GM18511 (cell line): ENCODE results near the gene EVX1.

Experiments used
- ATAC-seq: cut with Tn5 transposase; IDR thresholded peaks from one replicate; pipeline ENCODE4 v1.9.1; 2021; ENCODE audit warnings: mild to moderate bottlenecking, moderate library complexity; ENCODE audit not compliant: unreplicated experiment

EVX1 gene

GRCh38 chr7:27242555-27243339 lies at the start of gene EVX1:
Gene EVX1 (plus strand): TSS chr7:27242802. CDS start chr7:27243031, 229 bp downstream.
- no peak for ATAC-seq

- no peak for ATAC-seq
Observed at GRCh38 chr7:27193335-27194001, 49.1 kb upstream of the EVX1 start.

- no peak for ATAC-seq
Observed at GRCh38 chr7:27194002-27194352, 48.6 kb upstream of the EVX1 start.

- no peak for ATAC-seq
Observed at GRCh38 chr7:27194686-27195379, 47.8 kb upstream of the EVX1 start.

GRCh38 chr7:27196287-27196767 lies 46.3 kb upstream of the EVX1 start:
- ATAC-seq = no peak

GRCh38 chr7:27197137-27198042 lies 45.2 kb upstream of the EVX1 start:
- no peak for ATAC-seq

- no peak for ATAC-seq
Observed at GRCh38 chr7:27198138-27198841, 44.3 kb upstream of the EVX1 start.

- ATAC-seq = no peak
Observed at GRCh38 chr7:27198871-27199801, 43.5 kb upstream of the EVX1 start.

- peak; percentile 50 for ATAC-seq
Observed at GRCh38 chr7:27199849-27200760, 42.5 kb upstream of the EVX1 start, which contains the start of gene HOXA13. Gene HOXA13 (minus strand): TSS chr7:27200091. CDS start chr7:27200077, 14 bp downstream.

- ATAC-seq = no peak
Observed at GRCh38 chr7:27200761-27201579, 41.6 kb upstream of the EVX1 start.

GRCh38 chr7:27201580-27202017 lies 41.0 kb upstream of the EVX1 start:
- ATAC-seq = no peak

GRCh38 chr7:27202018-27202861 lies 40.4 kb upstream of the EVX1 start:
- ATAC-seq = no peak

- ATAC-seq = no peak
Observed at GRCh38 chr7:27202862-27203134, 39.8 kb upstream of the EVX1 start.

- no peak for ATAC-seq
Observed at GRCh38 chr7:27203365-27203953, 39.1 kb upstream of the EVX1 start.

- no peak for ATAC-seq
Observed at GRCh38 chr7:27203964-27204594, 38.5 kb upstream of the EVX1 start.
